GM12875 (cell line): Measurements from ENCODE around the gene ME2.
"Not testable (repeated sequence)": the region's sequence is repeated elsewhere in the genome, so short reads cannot be mapped to it uniquely, and the experiment has no call there.

Experiments
- H3K4me3 ChIP-seq: one replicate; pipeline ENCODE4 v1.5.1; 2011; ENCODE audit warnings: low read depth, low read length, control low read depth
- TF ChIP-seq, protein P1 (sequence below): IDR thresholded peaks from 2 replicates; pipeline ENCODE4 v1.5.1; 2011; ENCODE audit warnings: low read depth, mild to moderate bottlenecking, control low read depth, inconsistent platforms, low read length, moderate library complexity, borderline replicate concordance; ENCODE audit not compliant: insufficient read depth

The ME2 gene

DNA sequence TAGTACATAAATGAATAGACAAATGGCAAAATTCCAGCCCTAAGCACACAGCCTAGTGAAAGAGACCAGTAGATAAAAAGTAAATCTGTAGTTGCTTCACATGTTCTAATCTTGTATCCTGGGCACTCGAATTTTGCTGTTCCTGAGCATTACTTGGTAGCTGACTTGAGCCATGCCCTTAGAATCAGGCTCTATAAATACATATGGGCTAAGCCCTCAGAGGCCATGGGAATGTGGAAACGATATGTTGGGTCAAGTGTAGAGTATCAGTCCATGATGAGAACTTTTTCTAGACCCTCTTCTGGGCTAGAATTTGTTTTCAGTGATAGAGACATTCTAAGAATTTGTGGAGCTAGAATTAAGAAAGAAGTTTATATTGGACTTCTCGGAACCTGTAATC, 110.8 kb downstream of the ME2 start:
- TF ChIP-seq, protein P1, sequence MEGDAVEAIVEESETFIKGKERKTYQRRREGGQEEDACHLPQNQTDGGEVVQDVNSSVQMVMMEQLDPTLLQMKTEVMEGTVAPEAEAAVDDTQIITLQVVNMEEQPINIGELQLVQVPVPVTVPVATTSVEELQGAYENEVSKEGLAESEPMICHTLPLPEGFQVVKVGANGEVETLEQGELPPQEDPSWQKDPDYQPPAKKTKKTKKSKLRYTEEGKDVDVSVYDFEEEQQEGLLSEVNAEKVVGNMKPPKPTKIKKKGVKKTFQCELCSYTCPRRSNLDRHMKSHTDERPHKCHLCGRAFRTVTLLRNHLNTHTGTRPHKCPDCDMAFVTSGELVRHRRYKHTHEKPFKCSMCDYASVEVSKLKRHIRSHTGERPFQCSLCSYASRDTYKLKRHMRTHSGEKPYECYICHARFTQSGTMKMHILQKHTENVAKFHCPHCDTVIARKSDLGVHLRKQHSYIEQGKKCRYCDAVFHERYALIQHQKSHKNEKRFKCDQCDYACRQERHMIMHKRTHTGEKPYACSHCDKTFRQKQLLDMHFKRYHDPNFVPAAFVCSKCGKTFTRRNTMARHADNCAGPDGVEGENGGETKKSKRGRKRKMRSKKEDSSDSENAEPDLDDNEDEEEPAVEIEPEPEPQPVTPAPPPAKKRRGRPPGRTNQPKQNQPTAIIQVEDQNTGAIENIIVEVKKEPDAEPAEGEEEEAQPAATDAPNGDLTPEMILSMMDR = no peak
- no peak overlapping the region for H3K4me3 ChIP-seq

DNA sequence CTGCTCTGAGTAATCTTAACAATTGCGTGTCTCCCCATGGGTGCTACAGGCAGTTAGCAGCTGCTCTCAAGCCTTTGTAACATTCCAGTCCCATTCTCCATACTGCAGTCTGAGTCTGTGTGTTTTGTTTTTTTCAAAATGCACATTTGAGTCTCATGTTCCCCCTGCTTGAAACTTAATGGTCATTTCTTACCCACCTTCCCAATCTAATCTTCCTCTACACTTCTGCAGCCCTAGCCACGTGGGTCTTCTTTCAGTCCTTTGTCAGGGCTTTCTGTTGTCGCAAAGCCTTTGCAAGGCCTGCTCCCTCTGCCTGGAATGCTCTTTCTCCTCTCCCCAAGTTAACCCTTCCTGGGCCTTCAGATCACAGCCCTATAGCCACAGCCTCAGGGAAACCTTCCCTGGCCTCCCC, 113.4 kb downstream of the ME2 start:
- H3K4me3 ChIP-seq = no peak overlapping the region
- TF ChIP-seq, protein P1 = no peak

DNA sequence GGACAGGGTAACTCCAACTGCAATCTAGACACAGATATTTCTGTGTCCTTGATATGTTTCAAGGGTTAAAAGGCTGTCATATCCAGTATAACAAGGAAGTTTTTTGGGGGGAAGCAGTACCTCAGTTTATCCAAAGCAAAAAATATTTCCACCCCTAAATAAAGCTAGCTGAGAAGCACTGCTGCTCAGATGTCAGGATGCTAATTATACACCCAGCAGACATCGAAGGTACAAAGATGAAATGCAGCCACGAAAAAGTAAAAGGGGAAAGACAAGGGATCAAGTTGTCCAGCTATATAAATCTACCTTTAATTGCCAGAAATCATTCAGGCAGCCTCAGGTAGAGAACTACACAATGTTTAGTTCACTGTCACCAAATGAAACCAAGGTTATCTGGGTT, 115.1 kb downstream of the ME2 start:
- TF ChIP-seq, protein P1 = no peak

DNA sequence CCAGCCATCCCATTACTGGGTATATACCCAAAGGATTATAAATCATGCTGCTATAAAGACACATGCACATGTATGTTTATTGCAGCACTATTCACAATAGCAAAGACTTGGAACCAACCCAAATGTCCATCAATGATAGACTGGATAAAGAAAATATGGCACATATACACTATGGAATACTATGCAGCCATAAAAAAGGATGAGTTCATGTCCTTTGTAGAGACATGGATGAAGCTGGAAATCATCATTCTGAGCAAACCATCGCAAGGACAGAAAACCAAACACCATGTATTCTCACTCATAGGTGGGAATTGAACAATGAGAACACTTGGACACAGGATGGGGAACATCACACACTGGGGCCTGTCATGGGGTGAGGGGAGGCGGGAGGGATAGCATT, 124.3 kb downstream of the ME2 start:
- not testable (repeated sequence) for H3K4me3 ChIP-seq

More for the DNA sequence above, 115.1 kb downstream of the ME2 start:
- H3K4me3 ChIP-seq = no peak overlapping the region
